Erythroblast (primary cell): ENCODE results near the gene SCN1B.

ENCODE experiments used
- GATA1 ChIP-seq: IDR thresholded peaks from 2 replicates; pipeline ENCODE4 v1.6.1; 2011; ENCODE audit warnings: low read depth, mild to moderate bottlenecking, control low read depth, low read length, moderate library complexity
- POLR2A ChIP-seq: IDR thresholded peaks from 2 replicates; pipeline ENCODE4 v1.6.1; 2011; ENCODE audit warnings: mild to moderate bottlenecking, low read length

DNA sequence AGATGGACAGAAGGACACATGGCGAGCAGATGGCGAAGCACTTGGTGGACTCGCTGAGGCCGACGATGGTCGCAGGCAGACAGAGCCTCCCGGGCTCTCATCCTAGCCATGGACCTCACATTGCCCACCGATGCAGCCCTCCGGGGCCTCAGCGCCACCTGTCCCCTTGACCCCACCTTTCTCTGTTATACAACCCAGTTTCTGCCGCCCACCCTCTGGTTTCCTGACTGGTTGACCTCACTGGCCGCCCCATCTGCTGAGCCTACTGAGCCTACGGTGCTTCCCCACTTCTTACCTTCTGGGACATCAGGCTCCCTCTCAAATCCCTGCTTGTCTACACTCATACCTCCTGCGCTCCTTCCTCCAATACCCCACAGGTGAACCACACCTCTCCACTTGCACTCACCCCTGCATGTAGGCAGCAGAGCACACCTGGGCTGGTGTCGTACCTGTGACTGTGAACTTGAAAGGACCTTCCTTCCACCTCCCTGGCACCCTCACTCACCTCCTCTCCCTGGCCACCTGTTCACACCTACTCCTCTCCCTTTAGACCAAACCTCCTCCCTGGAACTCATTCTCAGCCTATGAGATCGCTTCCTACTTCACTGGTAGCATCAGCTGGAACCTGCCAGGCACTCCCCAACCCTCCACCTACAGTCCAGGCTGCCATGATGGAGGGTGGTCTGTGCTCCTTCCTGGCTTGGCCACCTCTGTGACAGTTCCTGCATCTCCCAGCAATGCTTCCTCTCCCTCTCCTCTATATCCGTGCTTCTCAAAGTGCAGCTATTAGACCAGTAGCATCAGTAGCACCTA lies 47.3 kb downstream of the SCN1B start:
- TF ChIP-seq POLR2A (no peak), GATA1 (no peak)
